ENCODE data around the gene SORL1.

SORL1 gene

DNA sequence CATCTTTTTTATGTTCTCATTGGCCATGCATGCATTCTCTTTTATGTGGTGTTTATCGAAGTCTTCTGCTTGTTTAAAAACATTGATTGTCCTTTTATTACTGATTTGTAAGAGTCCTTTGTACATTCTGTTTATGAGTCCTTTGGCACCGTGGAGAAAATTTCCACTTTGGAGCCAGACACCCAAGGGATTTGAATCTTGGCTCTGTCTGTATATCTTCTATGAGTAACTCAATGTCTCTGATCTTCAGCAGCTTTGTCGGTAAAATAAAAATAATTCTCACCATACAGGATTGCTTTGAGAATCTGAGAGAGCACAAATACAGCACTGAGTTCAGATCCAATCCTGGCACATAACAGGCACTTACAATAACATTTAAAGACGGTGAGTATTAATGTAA, 12.8 kb upstream of the SORL1 start:
- WGBS (ENCODE audit: extremely low coverage, insufficient coverage, low lambda C conversion rate) = no CpG with 5 or more reads among the region's 4 CpGs
- no peaks in the 10 kb centered on the region for H3K79me1 ChIP-seq (ENCODE audit: low read length)

GRCh38 chr11:121439759-121440158, 12.4 kb upstream of the SORL1 start:
- Histone ChIP-seq H3K27ac (ENCODE audit: low read depth, low read length) (no peak overlapping the region), H3K79me1 (ENCODE audit: low read length) (no peaks in the 10 kb centered on the region), H3K9ac (ENCODE audit: low read length) (no peak overlapping the region), H3K4me3 (ENCODE audit: low read length) (no peak overlapping the region), H3K79me2 (ENCODE audit: control insufficient read depth, insufficient read depth, low read length) (no peaks in the 10 kb centered on the region), H3K23ac (ENCODE audit: low read length) (no peak overlapping the region), H4K5ac (ENCODE audit: low read length) (no peak overlapping the region), H4K8ac (ENCODE audit: low read depth, low read length) (no peak overlapping the region), H3K4me1 (ENCODE audit: control insufficient read depth, low read depth, low read length) (peaks cover 5% of the 10 kb centered on the region), H2AK5ac (ENCODE audit: low read length) (no peak overlapping the region), H3K18ac (ENCODE audit: low read length) (no peak overlapping the region), H2BK15ac (replicated peaks; ENCODE audit: low read depth) (no peak overlapping the region), H3K4ac (ENCODE audit: low read depth, low read length) (no peak overlapping the region), H2BK5ac (ENCODE audit: low read length) (no peak overlapping the region), H3K27me3 (ENCODE audit: insufficient read depth, low read length, poor library complexity) (no peaks in the 10 kb centered on the region), H3K56ac (ENCODE audit: low read length) (no peak overlapping the region), H3K4me2 (ENCODE audit: low read length) (no peak overlapping the region), H2BK120ac (ENCODE audit: low read depth, low read length) (no peak overlapping the region), H3K36me3 (ENCODE audit: control insufficient read depth, insufficient read depth, low read length) (no peaks in the 10 kb centered on the region)
- DNase-seq = no peak

More for the DNA sequence above, 12.8 kb upstream of the SORL1 start:
- Histone ChIP-seq H2BK5ac (ENCODE audit: low read length) (no peak overlapping the region), H2AK5ac (ENCODE audit: low read length) (no peak overlapping the region), H2BK120ac (ENCODE audit: low read depth, low read length) (no peak overlapping the region), H3K27ac (ENCODE audit: low read depth, low read length) (no peak overlapping the region), H3K4me2 (ENCODE audit: low read length) (no peak overlapping the region), H3K27me3 (ENCODE audit: insufficient read depth, low read length, poor library complexity) (no peaks in the 10 kb centered on the region), H4K5ac (ENCODE audit: low read length) (no peak overlapping the region), H3K9ac (ENCODE audit: low read length) (no peak overlapping the region), H3K18ac (ENCODE audit: low read length) (no peak overlapping the region), H3K36me3 (ENCODE audit: control insufficient read depth, insufficient read depth, low read length) (no peaks in the 10 kb centered on the region), H3K79me2 (ENCODE audit: control insufficient read depth, insufficient read depth, low read length) (no peaks in the 10 kb centered on the region), H3K56ac (ENCODE audit: low read length) (no peak overlapping the region), H2BK15ac (replicated peaks; ENCODE audit: low read depth) (no peak overlapping the region), H3K4me1 (ENCODE audit: control insufficient read depth, low read depth, low read length) (peaks cover 5% of the 10 kb centered on the region), H4K8ac (ENCODE audit: low read depth, low read length) (no peak overlapping the region), H3K4me3 (ENCODE audit: low read length) (no peak overlapping the region), H3K23ac (ENCODE audit: low read length) (no peak overlapping the region), H3K4ac (ENCODE audit: low read depth, low read length) (no peak overlapping the region)
- no peak for DNase-seq

DNA sequence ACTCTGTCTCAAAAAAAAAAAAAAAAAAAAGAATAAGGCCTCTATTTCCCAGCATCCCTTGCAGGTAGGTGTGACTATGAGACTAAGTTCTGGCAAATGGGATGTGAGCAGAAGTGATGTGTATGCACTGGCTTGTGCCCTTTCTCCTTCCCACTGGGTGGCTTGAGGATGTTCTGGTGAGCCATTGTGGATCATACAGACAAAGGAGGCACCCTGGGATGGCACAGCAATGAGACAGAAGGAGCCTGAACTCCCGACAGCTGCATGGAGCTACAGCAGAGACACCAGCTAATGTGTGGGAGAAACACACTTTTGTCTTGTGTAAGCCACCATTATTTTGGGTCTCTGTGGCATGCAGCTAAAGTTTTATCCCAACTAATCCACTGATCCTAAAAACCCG, 10.6 kb upstream of the SORL1 start:
- H3K18ac ChIP-seq (ENCODE audit: low read length) = no peak overlapping the region
- no peak overlapping the region for H2BK5ac ChIP-seq (ENCODE audit: low read length)
- no peak overlapping the region for H4K5ac ChIP-seq (ENCODE audit: low read length)
- no peak overlapping the region for H2AK5ac ChIP-seq (ENCODE audit: low read length)
- no peaks in the 10 kb centered on the region for H3K36me3 ChIP-seq (ENCODE audit: control insufficient read depth, insufficient read depth, low read length)
- no peaks in the 10 kb centered on the region for H3K79me2 ChIP-seq (ENCODE audit: control insufficient read depth, insufficient read depth, low read length)
- DNase-seq = no peak
- H3K4me2 ChIP-seq (ENCODE audit: low read length) = no peak overlapping the region
- H2BK120ac ChIP-seq (ENCODE audit: low read depth, low read length) = no peak overlapping the region
- H3K79me1 ChIP-seq (ENCODE audit: low read length) = no peaks in the 10 kb centered on the region
- no peak overlapping the region for H3K9ac ChIP-seq (ENCODE audit: low read length)
- no peak overlapping the region for H3K4me3 ChIP-seq (ENCODE audit: low read length)
- no peaks in the 10 kb centered on the region for H3K27me3 ChIP-seq (ENCODE audit: insufficient read depth, low read length, poor library complexity)
- WGBS (ENCODE audit: extremely low coverage, insufficient coverage, low lambda C conversion rate) = no CpG with 5 or more reads among the region's 2 CpGs
- no peak overlapping the region for H3K4ac ChIP-seq (ENCODE audit: low read depth, low read length)
- no peak overlapping the region for H4K8ac ChIP-seq (ENCODE audit: low read depth, low read length)
- H3K27ac ChIP-seq (ENCODE audit: low read depth, low read length) = no peak overlapping the region
- no peaks in the 10 kb centered on the region for H3K4me1 ChIP-seq (ENCODE audit: control insufficient read depth, low read depth, low read length)
- no peak overlapping the region for H3K56ac ChIP-seq (ENCODE audit: low read length)
- no peak overlapping the region for H2BK15ac ChIP-seq (replicated peaks; ENCODE audit: low read depth)
- no peak overlapping the region for H3K23ac ChIP-seq (ENCODE audit: low read length)

DNA sequence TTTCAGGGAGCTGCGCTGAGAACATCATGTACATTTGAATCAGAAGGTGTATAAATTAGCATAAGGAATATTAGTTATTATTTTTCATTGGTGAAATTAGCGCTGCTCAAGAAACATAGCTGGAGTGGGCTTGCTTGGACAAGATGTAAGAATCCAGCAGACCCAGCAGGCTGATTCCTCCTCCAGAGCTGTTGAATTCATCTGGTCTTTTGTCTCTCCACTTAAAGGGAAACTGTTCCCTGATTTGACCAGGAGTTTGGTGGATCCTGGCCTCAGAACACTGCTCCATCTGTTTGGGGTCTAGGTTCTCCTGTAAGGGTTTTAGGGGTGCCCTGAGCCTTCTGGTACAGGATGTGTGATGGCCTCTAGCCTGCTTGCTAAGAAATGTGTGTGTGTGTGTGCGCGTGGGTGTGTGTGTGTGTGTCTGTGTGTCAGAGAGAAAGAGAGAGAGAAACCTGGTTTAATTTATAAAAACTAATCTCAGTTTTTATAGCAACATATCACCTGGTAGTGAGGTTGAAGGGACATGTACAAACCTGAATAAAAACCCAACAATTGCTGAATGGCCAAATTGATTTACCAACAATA, 8.3 kb upstream of the SORL1 start:
- Histone ChIP-seq H3K4ac (ENCODE audit: low read depth, low read length) (no peak overlapping the region), H3K23ac (ENCODE audit: low read length) (no peak overlapping the region), H3K79me2 (ENCODE audit: control insufficient read depth, insufficient read depth, low read length) (no peaks in the 10 kb centered on the region), H3K18ac (ENCODE audit: low read length) (no peak overlapping the region), H4K5ac (ENCODE audit: low read length) (no peak overlapping the region), H2BK5ac (ENCODE audit: low read length) (no peak overlapping the region), H3K79me1 (ENCODE audit: low read length) (no peaks in the 10 kb centered on the region), H3K9ac (ENCODE audit: low read length) (no peak overlapping the region), H3K27me3 (ENCODE audit: insufficient read depth, low read length, poor library complexity) (no peaks in the 10 kb centered on the region), H3K4me3 (ENCODE audit: low read length) (no peak overlapping the region), H2BK120ac (ENCODE audit: low read depth, low read length) (no peak overlapping the region), H3K4me2 (ENCODE audit: low read length) (no peak overlapping the region), H3K4me1 (ENCODE audit: control insufficient read depth, low read depth, low read length) (no peaks in the 10 kb centered on the region), H3K27ac (ENCODE audit: low read depth, low read length) (no peak overlapping the region), H2BK15ac (replicated peaks; ENCODE audit: low read depth) (no peak overlapping the region), H3K56ac (ENCODE audit: low read length) (no peak overlapping the region), H4K8ac (ENCODE audit: low read depth, low read length) (no peak overlapping the region), H2AK5ac (ENCODE audit: low read length) (no peak overlapping the region), H3K36me3 (ENCODE audit: control insufficient read depth, insufficient read depth, low read length) (no peaks in the 10 kb centered on the region)
- DNase-seq = no peak
- WGBS (ENCODE audit: extremely low coverage, insufficient coverage, low lambda C conversion rate) = no CpG with 5 or more reads among the region's 4 CpGs

DNA sequence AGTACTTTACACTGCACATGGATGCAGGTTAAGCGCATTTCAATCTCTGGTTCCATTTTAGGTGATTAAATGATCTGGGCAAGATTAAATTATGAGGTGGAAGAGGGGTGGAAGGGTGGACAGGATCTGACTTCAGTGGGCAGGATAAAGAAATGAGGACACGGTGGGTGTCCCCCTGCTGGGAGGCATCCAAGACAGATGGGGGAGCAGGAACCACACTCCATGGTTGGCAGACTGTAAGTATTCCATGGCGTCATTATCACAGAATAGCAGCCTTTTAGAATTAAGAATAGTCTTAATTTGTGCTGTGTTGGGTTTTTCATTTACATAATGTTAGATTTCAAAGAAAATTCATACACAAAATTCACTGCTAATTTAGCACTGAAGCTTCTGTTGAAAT, 7.6 kb upstream of the SORL1 start:
- whole genome bisulfite sequencing (ENCODE audit: extremely low coverage, insufficient coverage, low lambda C conversion rate) = no CpG with 5 or more reads among the region's 3 CpGs
- H3K23ac ChIP-seq (ENCODE audit: low read length) = no peak overlapping the region
- H3K27me3 ChIP-seq (ENCODE audit: insufficient read depth, low read length, poor library complexity) = no peaks in the 10 kb centered on the region

GRCh38 chr11:121445071-121445768, 6.9 kb upstream of the SORL1 start:
- H3K27me3 ChIP-seq (ENCODE audit: insufficient read depth, low read length, poor library complexity) = no peaks in the 10 kb centered on the region
- H2BK15ac ChIP-seq (replicated peaks; ENCODE audit: low read depth) = no peak overlapping the region
- no peak overlapping the region for H4K5ac ChIP-seq (ENCODE audit: low read length)
- no peak overlapping the region for H3K4me3 ChIP-seq (ENCODE audit: low read length)
- H4K8ac ChIP-seq (ENCODE audit: low read depth, low read length) = no peak overlapping the region
- H3K36me3 ChIP-seq (ENCODE audit: control insufficient read depth, insufficient read depth, low read length) = no peaks in the 10 kb centered on the region
- no peak overlapping the region for H3K27ac ChIP-seq (ENCODE audit: low read depth, low read length)
- DNase-seq = no peak
- H3K23ac ChIP-seq (ENCODE audit: low read length) = no peak overlapping the region
- H3K79me1 ChIP-seq (ENCODE audit: low read length) = no peaks in the 10 kb centered on the region
- no peak overlapping the region for H3K9ac ChIP-seq (ENCODE audit: low read length)
- no peak overlapping the region for H2AK5ac ChIP-seq (ENCODE audit: low read length)
- H2BK5ac ChIP-seq (ENCODE audit: low read length) = no peak overlapping the region
- no CpG with 5 or more reads among the region's 14 CpGs for whole genome bisulfite sequencing (ENCODE audit: extremely low coverage, insufficient coverage, low lambda C conversion rate)
- no peaks in the 10 kb centered on the region for H3K4me1 ChIP-seq (ENCODE audit: control insufficient read depth, low read depth, low read length)
- no peak overlapping the region for H3K18ac ChIP-seq (ENCODE audit: low read length)
- H3K79me2 ChIP-seq (ENCODE audit: control insufficient read depth, insufficient read depth, low read length) = no peaks in the 10 kb centered on the region
- no peak overlapping the region for H3K4me2 ChIP-seq (ENCODE audit: low read length)
- no peak overlapping the region for H2BK120ac ChIP-seq (ENCODE audit: low read depth, low read length)
- no peak overlapping the region for H3K56ac ChIP-seq (ENCODE audit: low read length)
- H3K4ac ChIP-seq (ENCODE audit: low read depth, low read length) = no peak overlapping the region

More for the DNA sequence above, 7.6 kb upstream of the SORL1 start:
- Histone ChIP-seq H3K18ac (ENCODE audit: low read length) (no peak overlapping the region), H4K5ac (ENCODE audit: low read length) (no peak overlapping the region), H3K9ac (ENCODE audit: low read length) (no peak overlapping the region), H3K79me2 (ENCODE audit: control insufficient read depth, insufficient read depth, low read length) (no peaks in the 10 kb centered on the region), H2BK5ac (ENCODE audit: low read length) (no peak overlapping the region), H2BK15ac (replicated peaks; ENCODE audit: low read depth) (no peak overlapping the region), H3K4me3 (ENCODE audit: low read length) (no peak overlapping the region), H3K56ac (ENCODE audit: low read length) (no peak overlapping the region), H2AK5ac (ENCODE audit: low read length) (no peak overlapping the region), H2BK120ac (ENCODE audit: low read depth, low read length) (no peak overlapping the region), H3K79me1 (ENCODE audit: low read length) (no peaks in the 10 kb centered on the region), H3K4me1 (ENCODE audit: control insufficient read depth, low read depth, low read length) (no peaks in the 10 kb centered on the region), H3K4ac (ENCODE audit: low read depth, low read length) (no peak overlapping the region), H3K27ac (ENCODE audit: low read depth, low read length) (no peak overlapping the region), H3K36me3 (ENCODE audit: control insufficient read depth, insufficient read depth, low read length) (no peaks in the 10 kb centered on the region), H4K8ac (ENCODE audit: low read depth, low read length) (no peak overlapping the region), H3K4me2 (ENCODE audit: low read length) (no peak overlapping the region)
- no peak for DNase-seq

Data from mesendoderm (in vitro differentiated cells).